Right atrium auricular region (tissue), 2 donors: Measurements from ENCODE around the gene ITM2C. TPM values are rescaled to one million over a fixed set of nuclear protein-coding genes. Genes with fewer than 3 reads are reported as not detected.

ENCODE experiments used
- DNase-seq: peaks from one replicate; pipeline ENCODE4 v3.0.0-alpha.2; 2019; ENCODE audit warnings: low spot score
- H3K27ac ChIP-seq, 2 donors: fragments of 200-600 bp; sonication (generic); 1 replicate in 1 of 2; 2 replicates in 1 of 2; pipeline ENCODE4 v1.5.1; 2016 to 2019
- H3K27me3 ChIP-seq, 2 donors: fragments of 200-600 bp; sonication (generic); one replicate each; pipeline versions ENCODE4 v1.5.1 to v1.6.0; 2017 to 2019
- H3K36me3 ChIP-seq: fragments of 200-600 bp; sonication (generic); one replicate; pipeline ENCODE4 v1.5.1; 2016
- H3K4me1 ChIP-seq, 2 donors: fragments of 200-600 bp; sonication (generic); one replicate each; pipeline versions ENCODE4 v1.5.1 to v1.6.0; 2017 to 2019
- H3K4me3 ChIP-seq, 2 donors: fragments of 200-600 bp; sonication (generic); 1 replicate in 1 of 2; 2 replicates in 1 of 2; pipeline ENCODE4 v1.5.1; 2017 to 2019; ENCODE audit warnings: mild to moderate bottlenecking in 1 of 2, moderate library complexity in 1 of 2
- H3K9me3 ChIP-seq, 2 donors: fragments of 200-600 bp; sonication (generic); one replicate each; pipeline ENCODE4 v1.5.1; 2019
- CTCF ChIP-seq, 2 donors: fragments of 200-600 bp; sonication (generic); IDR thresholded peaks; one replicate each; pipeline ENCODE4 v1.5.1; 2019; ENCODE audit warnings: antibody characterized with exemption in 2 of 2
- total RNA-seq, 2 donors: library from RNA; depleted of rRNA; stranded (reverse); fragments of >200 nt; gene quantifications; one replicate each; pipeline ENCODE4 v1.1.0, GENCODE V29; 2016

Gene ITM2C
- total RNA-seq, 2 donors from 2014 or later: 35.8 to 38.3 TPM

GRCh38 chr2:230879271-230879882, 14.6 kb downstream of the ITM2C start:
- H3K4me1 ChIP-seq: no peaks in the 10 kb centered on the region
- H3K4me3 ChIP-seq: no peak overlapping the region
- H3K27me3 ChIP-seq: no peaks in the 10 kb centered on the region
- H3K9me3 ChIP-seq: no peaks in the 10 kb centered on the region
- no peak overlapping the region for H3K27ac ChIP-seq
- DNase-seq: no peak
- peaks cover 4% of the 10 kb centered on the region for H3K36me3 ChIP-seq
- TF ChIP-seq CTCF (IDR thresholded peaks at IDR 0.05): no peak

GRCh38 chr2:230879891-230880290, 15.1 kb downstream of the ITM2C start:
- Histone ChIP-seq H3K4me3 (no peak overlapping the region), H3K27ac (no peak overlapping the region), H3K36me3 (peaks cover 4% of the 10 kb centered on the region), H3K4me1 (no peaks in the 10 kb centered on the region), H3K27me3 (no peaks in the 10 kb centered on the region), H3K9me3 (no peaks in the 10 kb centered on the region)
- DNase-seq: no peak
- TF ChIP-seq CTCF (IDR thresholded peaks at IDR 0.05): no peak

GRCh38 chr2:230881840-230882239, 17.1 kb downstream of the ITM2C start:
- no peaks in the 10 kb centered on the region for H3K4me1 ChIP-seq
- peaks cover 3% of the 10 kb centered on the region for H3K36me3 ChIP-seq
- no peak for DNase-seq
- H3K4me3 ChIP-seq: no peak overlapping the region
- no peak for TF ChIP-seq CTCF (IDR thresholded peaks at IDR 0.05)
- no peaks in the 10 kb centered on the region for H3K27me3 ChIP-seq
- H3K9me3 ChIP-seq: no peaks in the 10 kb centered on the region
- H3K27ac ChIP-seq: no peak overlapping the region

GRCh38 chr2:230885463-230886130, 20.9 kb downstream of the ITM2C start:
- no peak overlapping the region for H3K4me3 ChIP-seq
- no peak for DNase-seq
- no peaks in the 10 kb centered on the region for H3K36me3 ChIP-seq
- H3K9me3 ChIP-seq: no peaks in the 10 kb centered on the region
- no peaks in the 10 kb centered on the region for H3K27me3 ChIP-seq
- no peak for TF ChIP-seq CTCF (IDR thresholded peaks at IDR 0.05)
- no peaks in the 10 kb centered on the region for H3K4me1 ChIP-seq
- no peak overlapping the region for H3K27ac ChIP-seq

- DNase-seq: no peak
- Histone ChIP-seq H3K4me1 (no peaks in the 10 kb centered on the region), H3K36me3 (no peaks in the 10 kb centered on the region), H3K9me3 (no peaks in the 10 kb centered on the region), H3K27ac (no peak overlapping the region), H3K4me3 (no peak overlapping the region), H3K27me3 (no peaks in the 10 kb centered on the region)
- no peak for TF ChIP-seq CTCF (IDR thresholded peaks at IDR 0.05)
Observed at GRCh38 chr2:230886206-230886605, 21.5 kb downstream of the ITM2C start.

GRCh38 chr2:230886671-230887071, 21.9 kb downstream of the ITM2C start:
- H3K9me3 ChIP-seq: no peaks in the 10 kb centered on the region
- TF ChIP-seq CTCF (IDR thresholded peaks at IDR 0.05): no peak
- H3K4me3 ChIP-seq: no peak overlapping the region
- H3K36me3 ChIP-seq: no peaks in the 10 kb centered on the region
- H3K27ac ChIP-seq: no peak overlapping the region
- H3K4me1 ChIP-seq: no peaks in the 10 kb centered on the region
- no peak for DNase-seq
- H3K27me3 ChIP-seq: no peaks in the 10 kb centered on the region
